SK-N-SH treated with all-trans-retinoic acid at 6 μM for 48 hours (cell line): Measurements from ENCODE around the gene ARHGAP26.
A peak's percentile ranks its signal among the peaks of the same experiment; 100 is the strongest.

Experiments used
- ATAC-seq: fragments of 200-7000 bp; cut with Tn5 transposase; 3 replicates; pipeline ENCODE4 v1.9.1; 2020; ENCODE audit warnings: mild to moderate bottlenecking, moderate library complexity
- ARNTL ChIP-seq: fragments of 450-650 bp; formaldehyde crosslinking; IDR thresholded peaks from 2 replicates; pipeline ENCODE4 v1.5.0; 2020; ENCODE audit warnings: low read depth, mild to moderate bottlenecking, moderate library complexity, borderline replicate concordance
- BACH2 ChIP-seq: fragments of 250-450 bp; sonication (Bioruptor Pico); IDR thresholded peaks from 2 replicates; pipeline ENCODE4 v1.9.0; 2021; ENCODE audit warnings: mild to moderate bottlenecking, borderline replicate concordance
- CREB5 ChIP-seq: fragments of 250-450 bp; sonication (Bioruptor Pico); IDR thresholded peaks from 2 replicates; pipeline ENCODE4 v1.5.1; 2020; ENCODE audit warnings: low read depth, mild to moderate bottlenecking, moderate library complexity
- CSDC2 ChIP-seq: fragments of 250-450 bp; sonication (Bioruptor Pico); IDR thresholded peaks from 2 replicates; pipeline ENCODE4 v1.5.0; 2020; ENCODE audit warnings: mild to moderate bottlenecking, moderate library complexity
- ESRRG ChIP-seq: fragments of 250-450 bp; sonication (Bioruptor Pico); IDR thresholded peaks from 2 replicates; pipeline ENCODE4 v1.6.1; 2021; ENCODE audit warnings: mild to moderate bottlenecking
- GLIS3 ChIP-seq: fragments of 250-450 bp; sonication (Bioruptor Pico); IDR thresholded peaks from 2 replicates; pipeline ENCODE4 v1.5.0; 2020; ENCODE audit warnings: mild to moderate bottlenecking, moderate library complexity
- OSR1 ChIP-seq: fragments of 250-450 bp; sonication (Bioruptor Pico); IDR thresholded peaks from 2 replicates; pipeline ENCODE4 v1.8.0; 2022; ENCODE audit warnings: moderate library complexity, mild to moderate bottlenecking, inconsistent platforms
- PATZ1 ChIP-seq: fragments of 250-450 bp; sonication (Bioruptor Pico); IDR thresholded peaks from 2 replicates; pipeline ENCODE4 v1.8.0; 2020; ENCODE audit warnings: mild to moderate bottlenecking, moderate library complexity, borderline replicate concordance
- POU6F1 ChIP-seq: fragments of 250-450 bp; sonication (Bioruptor Pico); IDR thresholded peaks from 2 replicates; pipeline ENCODE4 v1.8.0; 2021; ENCODE audit warnings: low read depth, mild to moderate bottlenecking, moderate library complexity, borderline replicate concordance
- PPARA ChIP-seq: fragments of 250-450 bp; sonication (Bioruptor Pico); IDR thresholded peaks from 2 replicates; pipeline ENCODE4 v1.5.0; 2020; ENCODE audit warnings: mild to moderate bottlenecking, borderline replicate concordance
- SNAI2 ChIP-seq: fragments of 250-450 bp; sonication (Bioruptor Pico); IDR thresholded peaks from 2 replicates; pipeline ENCODE4 v1.5.0; 2020; ENCODE audit warnings: mild to moderate bottlenecking, moderate library complexity
- TCF4 ChIP-seq: fragments of 250-450 bp; sonication (Bioruptor Pico); IDR thresholded peaks from 2 replicates; pipeline ENCODE4 v1.8.0; 2021; ENCODE audit warnings: mild to moderate bottlenecking, moderate library complexity, borderline replicate concordance
- TOX ChIP-seq: fragments of 250-450 bp; sonication (Bioruptor Pico); IDR thresholded peaks from 2 replicates; pipeline ENCODE4 v1.8.0; 2021; ENCODE audit warnings: mild to moderate bottlenecking, moderate library complexity, borderline replicate concordance
- TSHZ2 ChIP-seq: fragments of 250-450 bp; sonication (Bioruptor Pico); IDR thresholded peaks from 2 replicates; pipeline ENCODE4 v1.5.0; 2020; ENCODE audit warnings: mild to moderate bottlenecking, moderate library complexity
- ZC3H10 ChIP-seq: fragments of 250-450 bp; sonication (Bioruptor Pico); IDR thresholded peaks from 2 replicates; pipeline ENCODE4 v1.5.1; 2021; ENCODE audit warnings: mild to moderate bottlenecking, moderate library complexity
- ZFP3 ChIP-seq: fragments of 250-450 bp; sonication (Bioruptor Pico); IDR thresholded peaks from 2 replicates; pipeline ENCODE4 v1.5.0; 2020; ENCODE audit warnings: mild to moderate bottlenecking, moderate library complexity
- ZNF70 ChIP-seq: fragments of 450-650 bp; formaldehyde crosslinking; IDR thresholded peaks from 2 replicates; pipeline ENCODE4 v1.5.0; 2020; ENCODE audit warnings: mild to moderate bottlenecking, moderate library complexity

The ARHGAP26 gene

GRCh38 chr5:142814122-142814521 lies 43.9 kb downstream of the ARHGAP26 start:
- TF ChIP-seq TCF4 (CRISPR knock-in tag) = no peak
- TF ChIP-seq, all 23 proteins: peak for 0
- no peak for ATAC-seq

- TF ChIP-seq POU6F1 (CRISPR knock-in tag) = no peak
- no peak for TF ChIP-seq SNAI2 (CRISPR knock-in tag)
- TF ChIP-seq TOX (CRISPR knock-in tag) = no peak
- TF ChIP-seq ARNTL = no peak
- TF ChIP-seq ZC3H10 (CRISPR knock-in tag) = no peak
- TF ChIP-seq GLIS3 (CRISPR knock-in tag) = no peak
- no peak for ATAC-seq
Measured at GRCh38 chr5:142815469-142815868, 45.3 kb downstream of the ARHGAP26 start.

- TF ChIP-seq POU6F1 (CRISPR knock-in tag) = no peak
- no peak for TF ChIP-seq TCF4 (CRISPR knock-in tag)
- no peak for TF ChIP-seq CREB5 (CRISPR knock-in tag)
- ATAC-seq = peak; percentile 43
Measured at GRCh38 chr5:142816531-142817430, 46.6 kb downstream of the ARHGAP26 start.

- TF ChIP-seq GLIS3 (CRISPR knock-in tag) = no peak
- TF ChIP-seq ZNF70 (CRISPR knock-in tag) = no peak
- TF ChIP-seq OSR1 = no peak
- TF ChIP-seq PPARA (CRISPR knock-in tag) = no peak
- TF ChIP-seq PATZ1 = no peak
- no peak for TF ChIP-seq ESRRG (CRISPR knock-in tag)
- TF ChIP-seq BACH2 (CRISPR knock-in tag) = no peak
- TF ChIP-seq TSHZ2 = no peak
- no peak for TF ChIP-seq CSDC2
- no peak for TF ChIP-seq ZFP3
- TF ChIP-seq ZC3H10 (CRISPR knock-in tag) = no peak
- no peak for TF ChIP-seq SNAI2 (CRISPR knock-in tag)
- ATAC-seq = 0 out of 3 replicates have a peak, but pooled peaks have one; percentile 2
Measured at GRCh38 chr5:142817949-142818431, 47.8 kb downstream of the ARHGAP26 start.
